K562 (cell line): ENCODE results near the gene POLR3GL. TPM values are rescaled to one million over a fixed set of nuclear protein-coding genes. Genes with fewer than 3 reads are reported as not detected.
A peak's percentile ranks its signal among the peaks of the same experiment; 100 is the strongest.

Source experiments
- ARID4B ChIP-seq: sonication (generic); formaldehyde crosslinking; IDR thresholded peaks from 2 replicates; pipeline ENCODE4 v1.8.0; 2022; ENCODE audit warnings: mild to moderate bottlenecking, missing genetic modification reagents
- C11orf30 ChIP-seq: fragments of 450-650 bp; IDR thresholded peaks from 2 replicates; pipeline ENCODE4 v1.6.1; 2016; ENCODE audit warnings: low read depth, mild to moderate bottlenecking
- CEBPG ChIP-seq, 3 experiments: fragments of 200-800 bp in 1 of 3; sonication (Bioruptor generic) in 1 of 3; sonication (generic) in 1 of 3; formaldehyde crosslinking in 1 of 3; IDR thresholded peaks in 2 of 3; conservative IDR thresholded peaks in 1 of 3; 2 replicates each; pipeline versions ENCODE4 v1.6.1 to v1.8.0; 2016 to 2022; ENCODE audit warnings: missing compliant biosample characterization in 2 of 3, missing genetic modification characterization in 2 of 3, mild to moderate bottlenecking in 1 of 3, missing genetic modification reagents in 1 of 3
- DACH1 ChIP-seq: fragments of 450-650 bp; IDR thresholded peaks from 2 replicates; pipeline ENCODE4 v1.6.1; 2018; ENCODE audit not compliant: partially characterized antibody
- GTF2A2 ChIP-seq: IDR thresholded peaks from 2 replicates; pipeline ENCODE4 v1.6.1; 2016; ENCODE audit warnings: mild to moderate bottlenecking, missing genetic modification characterization, missing compliant biosample characterization
- HDAC1 ChIP-seq, 2 experiments: fragments of 450-650 bp; IDR thresholded peaks; 2 replicates each; pipeline ENCODE4 v1.6.1; 2016 to 2017; ENCODE audit warnings: inconsistent platforms in 1 of 2, mild to moderate bottlenecking in 1 of 2, moderate library complexity in 1 of 2
- KDM1A ChIP-seq, 2 experiments: fragments of 450-650 bp; IDR thresholded peaks; 2 replicates each; pipeline ENCODE4 v1.6.1; 2016; ENCODE audit warnings: mild to moderate bottlenecking in 2 of 2
- KHSRP ChIP-seq: fragments of 450-650 bp; IDR thresholded peaks from 2 replicates; pipeline ENCODE4 v1.6.1; 2017
- NFATC3 ChIP-seq: fragments of 450-650 bp; IDR thresholded peaks from 2 replicates; pipeline ENCODE4 v1.6.1; 2017; ENCODE audit warnings: mild to moderate bottlenecking
- OTX1 ChIP-seq: fragments of 450-650 bp; formaldehyde crosslinking; IDR thresholded peaks from 2 replicates; pipeline ENCODE4 v1.4.0; 2022; ENCODE audit warnings: mild to moderate bottlenecking
- PATZ1 ChIP-seq: fragments of 250-450 bp; sonication (Bioruptor Pico); IDR thresholded peaks from 2 replicates; pipeline ENCODE4 v1.5.0; 2020; ENCODE audit warnings: mild to moderate bottlenecking, borderline replicate concordance
- POLR2H ChIP-seq: IDR thresholded peaks from 2 replicates; pipeline ENCODE4 v1.6.1; 2016; ENCODE audit warnings: missing genetic modification characterization, low read depth, mild to moderate bottlenecking, control low read depth, missing compliant biosample characterization, moderate library complexity
- RBM14 ChIP-seq: fragments of 200-400 bp; formaldehyde crosslinking; IDR thresholded peaks from 2 replicates; pipeline ENCODE4 v1.6.1; 2018; ENCODE audit warnings: low read depth, mild to moderate bottlenecking, low read length, moderate library complexity, borderline replicate concordance; ENCODE audit not compliant: insufficient read depth
- RBM34 ChIP-seq: fragments of 200-400 bp; formaldehyde crosslinking; IDR thresholded peaks from 2 replicates; pipeline ENCODE4 v1.6.1; 2018; ENCODE audit warnings: low read length, borderline replicate concordance; ENCODE audit not compliant: insufficient read depth
- SETDB1 ChIP-seq: IDR thresholded peaks from one replicate; pipeline ENCODE4 v1.6.1; 2012; ENCODE audit warnings: low read length, control low read depth, inconsistent platforms
- SRSF3 ChIP-seq: fragments of 200-400 bp; formaldehyde crosslinking; IDR thresholded peaks from 2 replicates; pipeline ENCODE4 v1.6.1; 2016; ENCODE audit warnings: mild to moderate bottlenecking, low read length, moderate library complexity; ENCODE audit not compliant: insufficient read depth
- SUPT5H ChIP-seq: fragments of 450-650 bp; IDR thresholded peaks from 2 replicates; pipeline ENCODE4 v1.6.1; 2016
- TEAD2 ChIP-seq: fragments of 450-650 bp; IDR thresholded peaks from 2 replicates; pipeline ENCODE4 v1.6.1; 2016; ENCODE audit warnings: missing genetic modification characterization, control low read depth, missing compliant biosample characterization
- USF2 ChIP-seq: sonication (generic); formaldehyde crosslinking; IDR thresholded peaks from 2 replicates; pipeline ENCODE4 v1.5.0; 2020; ENCODE audit warnings: missing genetic modification reagents
- ZNF224 ChIP-seq: sonication (generic); formaldehyde crosslinking; IDR thresholded peaks from 2 replicates; pipeline ENCODE4 v1.8.0; 2022; ENCODE audit warnings: mild to moderate bottlenecking, missing genetic modification reagents
- ZNF830 ChIP-seq: fragments of 250-450 bp; sonication (Bioruptor Pico); IDR thresholded peaks from 2 replicates; pipeline ENCODE4 v1.5.0; 2021; ENCODE audit warnings: mild to moderate bottlenecking
- polyA plus RNA-seq, 8 experiments: library from polyadenylated mRNA; depleted of rRNA in 4 of 8; stranded (reverse) in 5 of 8; unstranded in 3 of 8; fragments of >200 nt; fragmentation: Nextera tagmentation in 2 of 8; fragmentation: Illumina TruSeq in 1 of 8; extraction: Ambion mirVana in 2 of 8; extraction: Trizol in 1 of 8; gene quantifications; 2 replicates each; pipeline versions ENCODE4 v1.2.1 to v1.2.3, GENCODE V29; 2011 to 2014; ENCODE audit warnings: inconsistent platforms in 1 of 8, missing spikeins in 1 of 8
- total RNA-seq, 7 experiments: library from RNA; depleted of rRNA in 6 of 7; stranded (reverse); fragments of >200 nt in 6 of 7; fragmentation: Illumina TruSeq in 2 of 7; extraction: Trizol in 2 of 7; gene quantifications; 2 replicates each; pipeline versions ENCODE4 v1.2.1 to v1.2.3, GENCODE V29; 2011 to 2021; ENCODE audit warnings: low replicate concordance in 1 of 7

The POLR3GL gene
- total and polyA plus RNA-seq, 9 of the 15 experiments (the other 6 are each of a cell fraction or from before 2014, with no cell fraction given), result 14.6 to 48.4 (median 38.2) TPM

GRCh38 chr1:146007489-146008133 is 43.1 kb downstream of the POLR3GL start (continued):
- TF ChIP-seq PATZ1, result no peak
- TF ChIP-seq RBM34, result no peak
- no peak for TF ChIP-seq SETDB1
- TF ChIP-seq POLR2H (tag), result 0 out of 2 replicates have a peak, but pooled peaks have one; percentile 8
- no peak for TF ChIP-seq RBM14
- no peak for TF ChIP-seq GTF2A2 (tag)
- no peak for TF ChIP-seq ZNF830 (CRISPR knock-in tag)
- TF ChIP-seq USF2 (CRISPR knock-in tag), result no peak
- no peak for TF ChIP-seq DACH1
- TF ChIP-seq C11orf30, result no peak
- TF ChIP-seq ZNF224 (CRISPR knock-in tag), result no peak
- no peak for TF ChIP-seq NFATC3
- no peak for TF ChIP-seq SUPT5H
- no peak for TF ChIP-seq SRSF3
- no peak for TF ChIP-seq TEAD2 (tag)
- TF ChIP-seq KHSRP, result no peak
- TF ChIP-seq CEBPG (CRISPR knock-in tag; IDR thresholded peaks at IDR 0.05), result no peak
- peak in 1 of 2 experiments; percentile 5; a peak in 1 of 4 replicates for TF ChIP-seq CEBPG (tag; conservative IDR thresholded peaks at IDR 0.05 in 1 of 2, IDR thresholded peaks at IDR 0.05 in 1 of 2)
- TF ChIP-seq ARID4B (CRISPR knock-in tag), result no peak
- TF ChIP-seq HDAC1 (IDR thresholded peaks at IDR 0.05), result no peak
- TF ChIP-seq KDM1A (IDR thresholded peaks at IDR 0.05), result 0 out of 4 replicates have a peak, but pooled peaks of 1 of the 2 experiments have one; percentile 4
- no peak for TF ChIP-seq OTX1 (CRISPR knock-in tag)
